H9 (cell line): Measurements from ENCODE around the gene TTC3. TPM values are rescaled to one million over a fixed set of nuclear protein-coding genes. Genes with fewer than 3 reads are reported as not detected.

Experiments used
- DNase-seq: peaks from one replicate; pipeline ENCODE4 v3.0.0-alpha.2; 2017
- H2AFZ ChIP-seq: one replicate; pipeline ENCODE4 v1.6.1; 2013; ENCODE audit warnings: mild to moderate bottlenecking, low read length, control low read depth, moderate library complexity
- H2AK5ac ChIP-seq: 2 replicates; pipeline ENCODE4 v1.6.1; 2013; ENCODE audit warnings: low read length, control low read depth, mixed read lengths; ENCODE audit not compliant: insufficient read length
- H2BK120ac ChIP-seq: one replicate; pipeline ENCODE4 v1.6.1; 2013; ENCODE audit warnings: low read depth, mild to moderate bottlenecking, low read length, control low read depth, inconsistent platforms; ENCODE audit not compliant: poor library complexity, severe bottlenecking
- H2BK12ac ChIP-seq: 2 replicates; pipeline ENCODE4 v1.6.1; 2013; ENCODE audit warnings: low read length, control low read depth, mixed read lengths, low read depth; ENCODE audit not compliant: insufficient read length
- H2BK15ac ChIP-seq: 2 replicates; pipeline ENCODE4 v1.6.1; 2013; ENCODE audit warnings: low read depth, low read length, control low read depth
- H2BK20ac ChIP-seq: one replicate; pipeline ENCODE4 v1.6.1; 2013; ENCODE audit warnings: low read depth, mild to moderate bottlenecking, low read length, control low read depth, inconsistent platforms; ENCODE audit not compliant: poor library complexity, severe bottlenecking
- H2BK5ac ChIP-seq: 2 replicates; pipeline ENCODE4 v1.6.1; 2013; ENCODE audit warnings: low read length, control low read depth, mixed read lengths; ENCODE audit not compliant: insufficient read length
- H3K14ac ChIP-seq: 2 replicates; pipeline ENCODE4 v1.6.1; 2013; ENCODE audit warnings: low read length, control low read depth; ENCODE audit not compliant: insufficient read depth
- H3K18ac ChIP-seq: 2 replicates; pipeline ENCODE4 v1.6.1; 2013; ENCODE audit warnings: low read depth, mild to moderate bottlenecking, mixed read lengths, low read length, control low read depth; ENCODE audit not compliant: insufficient read length
- H3K23ac ChIP-seq: 2 replicates; pipeline ENCODE4 v1.6.1; 2013; ENCODE audit warnings: low read length, control low read depth, mixed read lengths, low read depth; ENCODE audit not compliant: insufficient read length
- H3K23me2 ChIP-seq: 2 replicates; pipeline ENCODE4 v1.6.1; 2013; ENCODE audit warnings: low read depth, mild to moderate bottlenecking, mixed read lengths, low read length, control low read depth; ENCODE audit not compliant: insufficient read length, poor library complexity, severe bottlenecking
- H3K27ac ChIP-seq: 2 replicates; pipeline ENCODE4 v1.5.1; 2013; ENCODE audit warnings: low read length, control low read depth, mixed read lengths, low read depth; ENCODE audit not compliant: insufficient read length
- H3K27me3 ChIP-seq: 2 replicates; pipeline ENCODE4 v1.6.1; 2013; ENCODE audit warnings: low read length, control low read depth, inconsistent platforms; ENCODE audit not compliant: insufficient read depth
- H3K4ac ChIP-seq: 2 replicates; pipeline ENCODE4 v1.6.1; 2013; ENCODE audit warnings: low read depth, mild to moderate bottlenecking, control low read depth, inconsistent platforms, low read length, moderate library complexity
- H3K4me1 ChIP-seq: 2 replicates; pipeline ENCODE4 v1.6.1; 2013; ENCODE audit warnings: low read length, control low read depth, inconsistent platforms; ENCODE audit not compliant: insufficient read depth
- H3K4me2 ChIP-seq: 2 replicates; pipeline ENCODE4 v1.6.1; 2013; ENCODE audit warnings: low read length, control low read depth, mixed read lengths; ENCODE audit not compliant: insufficient read length, insufficient read depth
- H3K56ac ChIP-seq: 2 replicates; pipeline ENCODE4 v1.6.1; 2013; ENCODE audit warnings: low read depth, mild to moderate bottlenecking, mixed read lengths, low read length, control low read depth; ENCODE audit not compliant: insufficient read length
- H3K79me1 ChIP-seq: 2 replicates; pipeline ENCODE4 v1.6.1; 2013; ENCODE audit warnings: low read depth, mild to moderate bottlenecking, moderate library complexity, low read length, control low read depth, inconsistent platforms; ENCODE audit not compliant: insufficient read depth, poor library complexity, severe bottlenecking
- H3K79me2 ChIP-seq: 2 replicates; pipeline ENCODE4 v1.6.1; 2013; ENCODE audit warnings: low read length, control low read depth, inconsistent platforms; ENCODE audit not compliant: insufficient read depth
- H3K9ac ChIP-seq: 2 replicates; pipeline ENCODE4 v1.6.1; 2013; ENCODE audit warnings: low read length, control low read depth, mixed read lengths; ENCODE audit not compliant: insufficient read length; ENCODE audit errors: extremely low read depth
- H3K9me3 ChIP-seq: one replicate; pipeline ENCODE4 v1.6.1; 2013; ENCODE audit warnings: low read depth, low read length, inconsistent platforms; ENCODE audit not compliant: control insufficient read depth
- H3T11ph ChIP-seq: one replicate; pipeline ENCODE4 v1.6.1; 2013; ENCODE audit warnings: mild to moderate bottlenecking, low read length, control low read depth, inconsistent platforms
- H4K20me1 ChIP-seq: one replicate; pipeline ENCODE4 v1.6.1; 2013; ENCODE audit not compliant: control insufficient read depth, insufficient read length, insufficient read depth
- H4K5ac ChIP-seq: 2 replicates; pipeline ENCODE4 v1.6.1; 2013; ENCODE audit warnings: low read depth, mild to moderate bottlenecking, mixed read lengths, low read length, control low read depth; ENCODE audit not compliant: insufficient read length
- H4K8ac ChIP-seq: replicated peaks from 2 replicates; pipeline ENCODE4 v1.6.1; 2013; ENCODE audit warnings: low read length, control low read depth, mixed read lengths, low read depth; ENCODE audit not compliant: insufficient read length
- H4K91ac ChIP-seq: 2 replicates; pipeline ENCODE4 v1.6.1; 2013; ENCODE audit warnings: low read depth, mild to moderate bottlenecking, moderate library complexity, mixed read lengths, low read length, control low read depth; ENCODE audit not compliant: insufficient read length
- H3K27ac Mint-ChIP-seq, 3 experiments: 2 replicates in 2 of 3; 3 replicates in 1 of 3; pipeline ENCODE4 v1.8.0; 2020 to 2021; ENCODE audit warnings: mixed read lengths in 3 of 3, mild to moderate bottlenecking in 1 of 3, moderate library complexity in 1 of 3
- H3K27me3 Mint-ChIP-seq: 2 replicates; pipeline ENCODE4 v1.8.0; 2021; ENCODE audit warnings: low read depth, mild to moderate bottlenecking, moderate library complexity, mixed read lengths
- H3K36me3 Mint-ChIP-seq, 3 experiments: 2 replicates in 2 of 3; 3 replicates in 1 of 3; pipeline ENCODE4 v1.8.0; 2020 to 2021; ENCODE audit warnings: low read depth in 3 of 3, mixed read lengths in 3 of 3; ENCODE audit not compliant: insufficient read depth in 1 of 3
- H3K4me1 Mint-ChIP-seq, 2 experiments: 2 replicates each; pipeline ENCODE4 v1.8.0; 2020; ENCODE audit warnings: mixed read lengths in 2 of 2
- H3K4me3 Mint-ChIP-seq, 2 experiments: 2 replicates in 1 of 2; 3 replicates in 1 of 2; pipeline ENCODE4 v1.8.0; 2020 to 2021; ENCODE audit warnings: mild to moderate bottlenecking in 2 of 2, mixed read lengths in 2 of 2, moderate library complexity in 1 of 2
- H3K9me3 Mint-ChIP-seq, 2 experiments: 2 replicates in 1 of 2; 3 replicates in 1 of 2; pipeline ENCODE4 v1.8.0; 2020; ENCODE audit warnings: mild to moderate bottlenecking in 2 of 2, mixed read lengths in 2 of 2, moderate library complexity in 1 of 2
- CTCF ChIP-seq: fragments of 200-600 bp; sonication (generic); conservative IDR thresholded peaks from 3 replicates; pipeline ENCODE4 v1.8.0; 2021; ENCODE audit warnings: antibody characterized with exemption, mild to moderate bottlenecking
- WGBS: extraction: QIAGEN DNeasy Blood & Tissue Kit; methylation state at CpG from one replicate; pipeline ENCODE4 v1.1.7; 2013; ENCODE audit warnings: missing lambda C conversion rate, low lambda C conversion rate, mixed read lengths; ENCODE audit not compliant: insufficient read length; ENCODE audit errors: extremely low coverage; 5-methylcytosine and 5-hydroxymethylcytosine counted together
- total RNA-seq: library from RNA; stranded (reverse); gene quantifications from 2 replicates; pipeline ENCODE4 v1.2.1, GENCODE V29; 2021

TTC3 gene
- total RNA-seq, 1 experiment from 2014 or later = 46.5 TPM

GRCh38 chr21:37041706-37042271, 31.3 kb upstream of the TTC3 start:
- no peak overlapping the region for H2AK5ac ChIP-seq
- no peak overlapping the region for H3K4me3 Mint-ChIP-seq
- no peak overlapping the region for H4K5ac ChIP-seq
- peaks cover 18 to 36% of the 10 kb centered on the region in 2 experiments for H3K4me1 Mint-ChIP-seq
- H2BK120ac ChIP-seq = no peak overlapping the region
- no peak overlapping the region for H3K27ac Mint-ChIP-seq
- no peak overlapping the region for H3K27ac ChIP-seq
- H3T11ph ChIP-seq = no peak overlapping the region
- H3K79me1 ChIP-seq = no peaks in the 10 kb centered on the region
- H3K9me3 ChIP-seq = no peaks in the 10 kb centered on the region
- H4K20me1 ChIP-seq = no peaks in the 10 kb centered on the region
- H3K23me2 ChIP-seq = no peaks in the 10 kb centered on the region
- H3K9ac ChIP-seq = no peak overlapping the region
- H3K4me2 ChIP-seq = no peak overlapping the region
- no peaks in the 10 kb centered on the region; a peak in 1 of 5 replicates for H3K9me3 Mint-ChIP-seq
- no peak overlapping the region for H3K14ac ChIP-seq
- H3K18ac ChIP-seq = no peak overlapping the region
- H3K27me3 Mint-ChIP-seq = peaks cover 98% of the 10 kb centered on the region
- peaks cover 3% of the 10 kb centered on the region for H3K4me1 ChIP-seq
- no peak overlapping the region for H3K23ac ChIP-seq
- no peak overlapping the region for H2BK5ac ChIP-seq
- no peak overlapping the region for H4K91ac ChIP-seq
- H3K79me2 ChIP-seq = no peaks in the 10 kb centered on the region
- no peak overlapping the region for H2BK15ac ChIP-seq
- TF ChIP-seq CTCF = no peak
- H3K4ac ChIP-seq = no peak overlapping the region
- H2AFZ ChIP-seq = no peak overlapping the region
- H2BK12ac ChIP-seq = no peak overlapping the region
- no CpG with 5 or more reads among the region's 4 CpGs for WGBS
- no peak overlapping the region for H4K8ac ChIP-seq
- peaks cover 11% of the 10 kb centered on the region; the same call in 1 of the 2 replicates for H3K27me3 ChIP-seq
- no peak overlapping the region for H2BK20ac ChIP-seq
- H3K56ac ChIP-seq = no peak overlapping the region
- no peaks in the 10 kb centered on the region for H3K36me3 Mint-ChIP-seq
- DNase-seq = no peak
